ENCODE measurements around the gene SLC2A11.
"Not testable (repeated sequence)": the region's sequence is repeated elsewhere in the genome, so short reads cannot be mapped to it uniquely, and the experiment has no call there.

The SLC2A11 gene

DNA sequence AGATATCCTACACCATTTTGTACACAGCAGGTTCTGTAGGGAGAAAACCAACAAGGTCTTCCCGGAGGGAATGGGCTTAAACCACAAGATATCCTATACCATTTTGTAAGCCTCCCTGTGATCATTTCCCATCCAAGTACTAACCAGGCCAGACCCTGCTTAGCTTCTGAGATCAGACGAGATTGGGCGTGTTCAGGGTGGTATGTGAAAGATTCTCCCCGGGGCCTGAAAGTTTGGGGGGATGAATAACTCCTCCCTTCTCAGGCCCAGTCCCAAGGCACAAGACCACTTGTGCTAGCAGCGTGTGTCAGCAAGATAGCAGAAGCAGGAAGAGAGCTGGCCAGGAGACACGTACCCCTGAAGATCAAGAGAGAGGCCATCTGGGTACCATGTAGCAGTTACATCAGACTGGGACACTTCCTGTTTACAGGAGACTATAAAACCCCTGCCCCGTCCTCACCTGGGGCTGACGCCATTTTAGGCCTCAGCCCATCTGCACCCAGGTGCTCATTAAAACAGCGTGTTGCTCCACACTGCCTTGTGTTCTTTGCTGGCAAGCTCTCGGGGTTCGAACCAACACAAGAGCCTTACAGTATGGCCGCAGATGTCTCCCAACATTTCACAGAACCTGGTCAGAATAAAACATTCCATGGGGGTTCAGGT is 53.8 kb downstream of the SLC2A11 start:
- H3K27me3 ChIP-seq: no peaks in the 10 kb centered on the region
- DNase-seq: no peak
- no peaks in the 10 kb centered on the region for H3K9me3 ChIP-seq
- H3K4me3 ChIP-seq (ENCODE audit: low read depth, low read length): no peak overlapping the region
- H3K4me1 ChIP-seq: peaks cover 16% of the 10 kb centered on the region
- TF ChIP-seq, protein P1, sequence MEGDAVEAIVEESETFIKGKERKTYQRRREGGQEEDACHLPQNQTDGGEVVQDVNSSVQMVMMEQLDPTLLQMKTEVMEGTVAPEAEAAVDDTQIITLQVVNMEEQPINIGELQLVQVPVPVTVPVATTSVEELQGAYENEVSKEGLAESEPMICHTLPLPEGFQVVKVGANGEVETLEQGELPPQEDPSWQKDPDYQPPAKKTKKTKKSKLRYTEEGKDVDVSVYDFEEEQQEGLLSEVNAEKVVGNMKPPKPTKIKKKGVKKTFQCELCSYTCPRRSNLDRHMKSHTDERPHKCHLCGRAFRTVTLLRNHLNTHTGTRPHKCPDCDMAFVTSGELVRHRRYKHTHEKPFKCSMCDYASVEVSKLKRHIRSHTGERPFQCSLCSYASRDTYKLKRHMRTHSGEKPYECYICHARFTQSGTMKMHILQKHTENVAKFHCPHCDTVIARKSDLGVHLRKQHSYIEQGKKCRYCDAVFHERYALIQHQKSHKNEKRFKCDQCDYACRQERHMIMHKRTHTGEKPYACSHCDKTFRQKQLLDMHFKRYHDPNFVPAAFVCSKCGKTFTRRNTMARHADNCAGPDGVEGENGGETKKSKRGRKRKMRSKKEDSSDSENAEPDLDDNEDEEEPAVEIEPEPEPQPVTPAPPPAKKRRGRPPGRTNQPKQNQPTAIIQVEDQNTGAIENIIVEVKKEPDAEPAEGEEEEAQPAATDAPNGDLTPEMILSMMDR (IDR thresholded peaks at IDR 0.05; ENCODE audit: low read depth, low read length): no peak
- H3K36me3 ChIP-seq: no peaks in the 10 kb centered on the region

DNA sequence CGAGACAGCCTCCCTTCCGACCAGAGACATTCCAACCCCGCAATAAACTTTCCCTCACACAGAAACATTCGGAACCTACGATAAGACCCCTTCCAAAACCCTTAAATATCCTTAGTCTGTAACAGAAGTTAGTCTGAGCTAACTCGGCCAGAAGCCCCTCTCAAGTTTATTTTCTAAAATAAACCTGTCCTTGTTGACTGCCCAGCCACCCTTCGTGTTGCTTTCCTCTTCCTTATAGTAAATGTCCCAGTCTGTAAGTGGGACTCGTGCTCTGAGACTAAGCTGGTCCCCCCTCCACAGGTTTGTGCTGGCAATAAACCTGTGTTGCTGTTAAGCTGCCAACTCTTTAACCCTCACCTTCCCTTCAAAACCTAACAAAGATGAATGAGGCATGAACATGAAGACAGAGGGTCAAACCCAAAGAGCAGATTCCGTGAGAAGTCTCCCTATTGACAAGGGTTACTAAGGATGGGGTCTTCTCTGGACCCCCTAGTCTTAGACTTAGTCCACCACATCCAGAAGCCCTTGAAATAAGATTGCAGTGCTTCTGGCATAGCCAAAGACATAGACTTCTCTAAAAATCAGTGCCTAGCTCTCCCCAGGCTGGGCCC is 54.7 kb downstream of the SLC2A11 start:
- DNase-seq: no peak
- Histone ChIP-seq H3K4me3 (ENCODE audit: low read depth, low read length) (no peak overlapping the region), H3K9me3 (no peaks in the 10 kb centered on the region), H3K36me3 (no peaks in the 10 kb centered on the region), H3K27me3 (no peaks in the 10 kb centered on the region), H3K4me1 (peaks cover 7% of the 10 kb centered on the region)
- TF ChIP-seq, protein P1 (IDR thresholded peaks at IDR 0.05; ENCODE audit: low read depth, low read length): no peak

DNA sequence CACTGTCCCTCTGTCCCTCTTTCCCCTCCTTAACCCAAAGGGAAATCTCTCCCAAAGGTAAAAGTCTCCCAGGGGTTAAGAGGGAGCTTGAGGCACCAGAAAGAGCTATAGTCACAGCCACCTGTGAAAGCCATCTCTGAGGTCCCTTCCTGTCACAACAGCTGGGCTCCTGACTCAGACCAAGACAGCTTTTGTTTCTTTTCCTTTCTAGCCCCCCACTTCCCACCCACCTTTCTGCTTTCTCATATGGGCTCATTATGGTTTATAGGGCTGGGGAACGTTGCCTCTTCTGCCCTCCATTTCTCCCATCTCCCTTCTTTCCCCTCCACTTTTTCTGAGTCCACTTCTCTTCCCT is 55.6 kb downstream of the SLC2A11 start:
- peak overlapping the region; percentile 64 for H3K4me3 ChIP-seq (ENCODE audit: low read depth, low read length)
- TF ChIP-seq, protein P1 (IDR thresholded peaks at IDR 0.05; ENCODE audit: low read depth, low read length): no peak
- no peaks in the 10 kb centered on the region for H3K36me3 ChIP-seq
- no peak for DNase-seq
- H3K27me3 ChIP-seq: no peaks in the 10 kb centered on the region
- H3K4me1 ChIP-seq: peaks cover 7% of the 10 kb centered on the region
- no peaks in the 10 kb centered on the region for H3K9me3 ChIP-seq

DNA sequence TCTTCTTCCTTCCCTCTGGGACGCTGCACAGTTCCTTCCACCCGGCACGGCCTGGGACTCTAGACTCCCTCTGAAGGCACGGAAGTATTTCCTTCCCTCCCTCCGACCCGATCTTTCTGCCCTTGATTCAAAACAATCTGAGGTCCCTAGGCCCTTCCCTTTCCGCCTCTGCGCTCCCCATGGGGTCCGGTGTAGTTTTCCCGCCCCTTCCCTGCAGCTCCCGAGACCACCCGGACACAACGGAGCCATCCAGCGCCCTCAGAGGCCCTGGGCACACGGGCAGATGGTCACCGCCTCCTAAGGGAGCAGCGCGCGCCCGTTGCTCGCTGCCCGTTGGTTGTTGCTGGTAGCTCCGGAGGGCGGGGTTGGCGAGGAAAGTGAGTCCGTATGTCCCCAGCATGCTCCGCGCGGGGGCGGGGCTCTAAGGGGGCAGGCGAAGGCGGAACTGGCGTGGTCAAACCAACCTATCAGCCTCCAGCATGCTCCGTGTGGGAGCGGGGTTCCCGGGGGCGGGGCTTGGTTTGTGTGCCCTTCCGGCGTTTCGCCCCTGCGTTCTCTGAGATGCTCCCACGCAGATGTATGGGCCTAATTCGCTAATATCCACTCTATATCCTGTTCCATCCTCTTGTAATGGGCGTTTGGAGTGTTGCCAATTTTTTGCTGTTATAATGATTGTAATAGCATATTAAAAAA is 56.1 kb downstream of the SLC2A11 start:
- Histone ChIP-seq H3K27me3 (no peaks in the 10 kb centered on the region), H3K9me3 (no peaks in the 10 kb centered on the region), H3K36me3 (no peaks in the 10 kb centered on the region), H3K4me3 (ENCODE audit: low read depth, low read length) (peak overlapping the region; percentile 64), H3K4me1 (peaks cover 7% of the 10 kb centered on the region)
- TF ChIP-seq, protein P1 (IDR thresholded peaks at IDR 0.05; ENCODE audit: low read depth, low read length): no peak
- peak; percentile 100 for DNase-seq

DNA sequence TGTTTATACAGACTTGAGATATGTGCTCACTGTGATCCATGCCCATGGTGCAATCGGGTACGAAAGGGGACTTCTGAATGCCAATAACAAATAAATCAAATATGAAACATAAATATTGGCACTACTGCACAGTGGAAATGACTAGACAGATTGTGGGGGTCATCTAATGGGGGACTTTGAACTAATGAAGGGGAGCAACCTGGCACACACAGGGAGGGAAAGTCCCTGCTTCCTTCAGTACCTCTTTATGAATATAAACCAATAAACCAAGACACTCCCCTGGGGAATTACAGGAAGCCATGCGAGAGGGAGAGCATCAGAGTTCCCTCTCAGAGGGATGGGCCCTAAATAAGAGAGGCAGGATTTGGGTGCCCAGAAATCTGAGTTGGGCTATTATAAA is 57.6 kb downstream of the SLC2A11 start:
- DNase-seq: no peak
- Histone ChIP-seq H3K4me3 (ENCODE audit: low read depth, low read length) (no peak overlapping the region), H3K9me3 (no peaks in the 10 kb centered on the region), H3K4me1 (peaks cover 7% of the 10 kb centered on the region), H3K27me3 (no peaks in the 10 kb centered on the region), H3K36me3 (no peaks in the 10 kb centered on the region)
- TF ChIP-seq, protein P1 (IDR thresholded peaks at IDR 0.05; ENCODE audit: low read depth, low read length): no peak

DNA sequence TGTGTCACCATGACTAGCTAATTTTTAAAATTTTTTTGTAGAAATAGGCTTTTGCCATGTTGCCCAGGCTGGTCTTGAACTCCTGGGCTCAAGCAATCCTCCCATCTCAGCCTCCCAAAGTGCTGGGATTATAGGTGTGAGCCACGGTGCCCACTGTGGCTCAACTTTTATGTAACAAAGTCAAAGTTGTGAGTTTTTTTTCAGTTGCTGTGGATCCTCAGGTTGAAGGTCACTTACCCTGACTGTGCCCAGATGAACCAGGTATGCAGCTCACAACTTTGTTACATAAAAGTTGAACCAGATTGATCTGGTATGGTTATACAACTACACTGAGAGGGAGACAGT is 62.6 kb downstream of the SLC2A11 start:
- H3K9me3 ChIP-seq; H3K27me3 ChIP-seq; H3K36me3 ChIP-seq; H3K4me3 ChIP-seq (ENCODE audit: low read depth, low read length); H3K4me1 ChIP-seq; DNase-seq: not testable (repeated sequence)

DNA sequence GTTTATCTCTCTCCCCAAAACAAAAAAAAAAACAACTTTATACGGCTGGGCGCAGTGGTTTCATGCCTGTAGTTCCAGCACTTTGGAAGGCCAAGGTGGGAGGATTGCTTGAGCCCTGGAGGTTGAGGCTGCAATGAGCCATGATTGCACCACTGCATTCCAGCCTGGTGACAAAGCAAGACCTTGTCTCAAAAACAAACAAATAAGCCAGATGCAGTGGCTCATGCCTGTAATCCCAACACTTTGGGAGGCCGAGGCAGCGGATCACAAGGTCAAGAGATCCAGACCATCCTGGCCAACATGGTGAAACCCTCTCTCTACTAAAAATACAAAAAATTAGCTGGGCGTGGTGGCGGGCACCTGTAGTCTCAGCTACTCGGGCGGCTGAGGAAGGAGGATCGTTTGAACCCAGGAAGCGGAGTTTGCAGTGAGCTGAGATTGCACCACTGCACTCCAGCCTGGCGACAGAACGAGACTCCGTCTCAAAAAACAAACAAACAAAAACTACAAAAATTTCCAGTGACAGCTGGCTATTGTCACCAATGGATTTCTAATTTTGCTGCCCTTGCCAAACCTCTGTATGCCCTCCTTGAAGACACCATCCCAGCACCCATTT is 64.0 kb downstream of the SLC2A11 start:
- H3K9me3 ChIP-seq; DNase-seq; H3K27me3 ChIP-seq; H3K4me3 ChIP-seq (ENCODE audit: low read depth, low read length); H3K4me1 ChIP-seq; H3K36me3 ChIP-seq: not testable (repeated sequence)

Measured in BE2C (cell line).